Brain microvascular endothelial cell (primary cell): ENCODE measurements around the gene BRME1.

Experiments
- DNase-seq: peaks from one replicate; pipeline ENCODE4 v3.0.0-alpha.2; 2020
- H3K27ac ChIP-seq: fragments of 250-450 bp; sonication (Bioruptor Pico); 2 replicates; pipeline ENCODE4 v1.5.1; 2020; ENCODE audit warnings: mild to moderate bottlenecking, moderate library complexity
- H3K27me3 ChIP-seq: fragments of 250-450 bp; sonication (Bioruptor Pico); replicated peaks from 2 replicates; pipeline ENCODE4 v1.5.1; 2020; ENCODE audit warnings: mild to moderate bottlenecking
- H3K36me3 ChIP-seq: fragments of 250-450 bp; sonication (Bioruptor Pico); replicated peaks from 2 replicates; pipeline ENCODE4 v1.5.1; 2020; ENCODE audit warnings: mild to moderate bottlenecking
- H3K4me3 ChIP-seq: 2 replicates; pipeline ENCODE4 v1.5.1; 2011; ENCODE audit warnings: low read depth, mild to moderate bottlenecking, control low read depth, low read length, moderate library complexity
- CTCF ChIP-seq: IDR thresholded peaks from 2 replicates; pipeline ENCODE4 v1.5.1; 2011; ENCODE audit warnings: low read depth, mild to moderate bottlenecking, moderate library complexity, low read length, control low read depth, inconsistent platforms; ENCODE audit errors: missing control alignments
- in situ Hi-C: cut with HindIII; loops from 2 replicates; pipeline ENCODE4 v1.10.0; 2017; ENCODE audit warnings: low sequenced_read_pairs, low pct_ligation_motif_present

Gene BRME1

DNA sequence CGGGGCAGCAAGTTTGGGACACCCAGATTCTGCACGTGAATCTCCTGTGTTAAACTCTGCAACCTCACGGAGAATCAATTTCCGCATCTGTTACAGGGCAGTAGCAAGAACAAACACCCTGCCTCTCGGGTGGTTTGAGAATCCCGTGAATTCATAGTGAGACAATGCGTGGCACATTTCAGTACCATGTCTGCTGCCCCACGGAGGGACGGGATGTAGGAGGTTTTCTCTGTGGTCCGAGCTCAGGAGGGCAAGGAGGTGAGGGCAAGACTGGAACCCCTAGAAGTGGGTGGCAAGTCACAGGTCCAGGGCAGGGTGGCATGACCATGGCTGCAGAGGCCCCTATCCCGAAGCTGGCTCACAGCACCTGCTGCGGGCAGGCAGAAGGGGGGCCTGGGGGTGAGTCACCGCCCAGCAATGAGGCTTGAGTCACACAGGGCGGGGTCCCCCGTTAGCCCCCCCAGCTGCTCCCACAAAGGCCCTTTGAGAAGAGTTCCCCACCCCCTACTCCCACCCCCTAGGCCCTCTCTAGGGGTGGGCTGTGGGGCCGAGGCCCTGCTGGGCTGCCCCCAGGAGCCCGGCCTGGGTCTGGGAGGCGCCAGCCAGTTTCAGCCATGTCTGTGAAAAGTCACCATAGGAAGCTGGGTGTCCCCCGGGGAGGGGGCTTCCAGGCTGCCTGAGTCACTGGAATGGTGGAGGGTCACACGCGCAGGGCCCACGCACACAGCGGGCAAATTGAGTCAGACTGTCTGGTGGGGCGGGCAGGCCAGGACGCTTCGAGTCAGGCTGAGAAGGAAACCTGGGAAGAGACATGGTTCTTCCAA lies 54.8 kb downstream of the BRME1 start:
- Histone ChIP-seq H3K36me3 (no peaks in the 10 kb centered on the region), H3K27me3 (no peaks in the 10 kb centered on the region), H3K27ac (peak overlapping the region; percentile 96), H3K4me3 (peak overlapping the region; percentile 33)
- TF ChIP-seq CTCF, result no peak
- peak; percentile 92 for DNase-seq
- in situ Hi-C loops, result no loop called here

- peak; percentile 64 for DNase-seq
- Histone ChIP-seq H3K27ac (peak overlapping the region; percentile 96), H3K27me3 (no peaks in the 10 kb centered on the region), H3K4me3 (peak overlapping the region; percentile 33), H3K36me3 (no peaks in the 10 kb centered on the region)
- no peak for TF ChIP-seq CTCF
- in situ Hi-C loops, result no loop called here
Measured at GRCh38 chr19:13849991-13850909, 55.7 kb downstream of the BRME1 start.

GRCh38 chr19:13848798-13849676 lies 56.9 kb downstream of the BRME1 start:
- no peak for TF ChIP-seq CTCF
- H3K27me3 ChIP-seq, result no peaks in the 10 kb centered on the region
- in situ Hi-C loops, result no loop called here
- peak overlapping the region; percentile 9 for H3K27ac ChIP-seq
- no peak for DNase-seq
- H3K36me3 ChIP-seq, result no peaks in the 10 kb centered on the region
- no peak overlapping the region for H3K4me3 ChIP-seq

- Histone ChIP-seq H3K27me3 (no peaks in the 10 kb centered on the region), H3K36me3 (no peaks in the 10 kb centered on the region), H3K27ac (peak overlapping the region; percentile 96), H3K4me3 (no peak overlapping the region)
- in situ Hi-C loops, result no loop called here
- no peak for TF ChIP-seq CTCF
- DNase-seq, result no peak
Measured at GRCh38 chr19:13848340-13848677, 57.6 kb downstream of the BRME1 start.
